ENCODE results near the gene GLT1D1.

GLT1D1 gene

DNA sequence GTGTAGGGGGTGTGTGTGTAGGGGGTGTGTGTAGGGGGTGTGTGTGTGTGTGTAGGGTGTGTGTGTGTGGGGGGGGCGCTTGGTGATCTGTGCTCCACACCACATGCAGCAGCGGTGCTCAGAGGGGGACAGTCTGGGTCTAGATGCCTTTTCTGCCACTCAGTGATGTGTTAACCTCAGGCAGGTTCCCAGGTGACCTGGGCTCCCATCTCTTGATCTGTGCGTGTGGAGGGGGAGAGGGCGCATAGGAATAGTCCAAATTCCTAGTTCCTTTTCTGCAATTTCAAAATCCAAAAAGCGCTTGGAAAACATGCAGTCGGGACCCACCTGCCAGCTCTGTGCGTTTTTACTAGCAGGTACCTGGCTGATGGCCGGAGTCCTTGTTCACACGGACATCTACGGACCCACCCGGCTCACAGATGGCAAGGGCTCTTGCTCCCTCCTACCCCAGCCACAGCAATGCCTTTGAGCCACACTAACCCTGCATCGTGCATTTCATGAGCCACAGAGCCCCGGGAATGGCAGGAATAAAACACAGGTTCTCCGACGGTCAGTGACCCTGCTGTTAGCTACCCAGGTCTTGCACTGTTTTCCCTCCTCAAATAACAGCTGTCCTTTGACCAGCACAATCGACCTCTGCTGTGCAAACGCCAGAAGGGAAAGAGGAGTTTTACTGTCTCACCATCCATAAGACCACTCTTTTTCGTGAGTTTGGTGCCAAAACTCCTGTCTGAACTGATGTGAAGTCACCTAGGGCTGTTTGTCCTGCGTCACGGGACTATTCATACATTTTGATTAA lies 120.8 kb downstream of the GLT1D1 start:
- no peaks in the 10 kb centered on the region for H3K36me3 ChIP-seq (ENCODE audit: control insufficient read depth, insufficient read depth, low read length)
- TF ChIP-seq, protein P1, sequence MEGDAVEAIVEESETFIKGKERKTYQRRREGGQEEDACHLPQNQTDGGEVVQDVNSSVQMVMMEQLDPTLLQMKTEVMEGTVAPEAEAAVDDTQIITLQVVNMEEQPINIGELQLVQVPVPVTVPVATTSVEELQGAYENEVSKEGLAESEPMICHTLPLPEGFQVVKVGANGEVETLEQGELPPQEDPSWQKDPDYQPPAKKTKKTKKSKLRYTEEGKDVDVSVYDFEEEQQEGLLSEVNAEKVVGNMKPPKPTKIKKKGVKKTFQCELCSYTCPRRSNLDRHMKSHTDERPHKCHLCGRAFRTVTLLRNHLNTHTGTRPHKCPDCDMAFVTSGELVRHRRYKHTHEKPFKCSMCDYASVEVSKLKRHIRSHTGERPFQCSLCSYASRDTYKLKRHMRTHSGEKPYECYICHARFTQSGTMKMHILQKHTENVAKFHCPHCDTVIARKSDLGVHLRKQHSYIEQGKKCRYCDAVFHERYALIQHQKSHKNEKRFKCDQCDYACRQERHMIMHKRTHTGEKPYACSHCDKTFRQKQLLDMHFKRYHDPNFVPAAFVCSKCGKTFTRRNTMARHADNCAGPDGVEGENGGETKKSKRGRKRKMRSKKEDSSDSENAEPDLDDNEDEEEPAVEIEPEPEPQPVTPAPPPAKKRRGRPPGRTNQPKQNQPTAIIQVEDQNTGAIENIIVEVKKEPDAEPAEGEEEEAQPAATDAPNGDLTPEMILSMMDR (IDR thresholded peaks at IDR 0.05; ENCODE audit: insufficient read depth, low read length, poor library complexity, severe bottlenecking) = no peak
- H3K4me3 ChIP-seq (replicated peaks; ENCODE audit: low read depth, low read length) = no peak overlapping the region
- H3K27me3 ChIP-seq (replicated peaks; ENCODE audit: control insufficient read depth, insufficient read depth, low read length) = no peaks in the 10 kb centered on the region
- DNase-seq (ENCODE audit: extremely low read depth, insufficient read length) = no peak

- DNase-seq (ENCODE audit: extremely low read depth, insufficient read length) = no peak
- TF ChIP-seq, protein P1 (IDR thresholded peaks at IDR 0.05; ENCODE audit: insufficient read depth, low read length, poor library complexity, severe bottlenecking) = no peak
- Histone ChIP-seq H3K27me3 (replicated peaks; ENCODE audit: control insufficient read depth, insufficient read depth, low read length) (no peaks in the 10 kb centered on the region), H3K36me3 (ENCODE audit: control insufficient read depth, insufficient read depth, low read length) (no peaks in the 10 kb centered on the region), H3K4me3 (replicated peaks; ENCODE audit: low read depth, low read length) (no peak overlapping the region)
Observed at GRCh38 chr12:128974881-128975280, 121.6 kb downstream of the GLT1D1 start.

DNA sequence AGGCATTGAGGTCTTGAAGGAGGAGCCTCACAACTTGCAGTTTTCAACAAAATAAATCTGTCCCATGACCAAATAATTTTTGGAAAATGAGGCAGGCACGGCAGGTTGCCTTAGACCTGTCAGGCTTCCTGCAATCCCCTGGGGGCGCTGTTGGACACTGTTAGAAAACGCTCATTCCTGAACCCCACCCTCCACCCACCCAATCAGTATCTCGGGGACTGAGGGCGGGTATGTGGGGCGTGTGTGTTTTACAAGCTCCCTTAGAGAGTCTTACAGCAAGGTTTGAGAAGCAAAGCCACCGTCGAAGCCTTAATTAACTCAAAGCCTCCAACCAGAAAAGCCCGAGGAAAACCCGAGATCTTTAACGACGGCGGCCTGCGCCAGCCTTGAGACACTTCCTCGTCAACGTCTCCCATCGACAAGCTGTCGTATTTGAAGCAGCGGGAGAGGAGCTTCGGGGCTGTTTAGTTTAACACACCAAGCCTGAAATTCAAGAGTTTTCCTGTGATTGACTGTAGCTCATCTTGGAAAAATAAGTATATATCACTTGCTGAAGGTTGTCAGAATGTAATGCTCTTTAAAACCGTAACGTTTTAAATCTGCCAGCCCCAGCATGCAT lies 123.0 kb downstream of the GLT1D1 start:
- Histone ChIP-seq H3K4me3 (replicated peaks; ENCODE audit: low read depth, low read length) (no peak overlapping the region), H3K36me3 (ENCODE audit: control insufficient read depth, insufficient read depth, low read length) (no peaks in the 10 kb centered on the region), H3K27me3 (replicated peaks; ENCODE audit: control insufficient read depth, insufficient read depth, low read length) (no peaks in the 10 kb centered on the region)
- TF ChIP-seq, protein P1 (IDR thresholded peaks at IDR 0.05; ENCODE audit: insufficient read depth, low read length, poor library complexity, severe bottlenecking) = peak; percentile 43
- no peak for DNase-seq (ENCODE audit: extremely low read depth, insufficient read length)

DNA sequence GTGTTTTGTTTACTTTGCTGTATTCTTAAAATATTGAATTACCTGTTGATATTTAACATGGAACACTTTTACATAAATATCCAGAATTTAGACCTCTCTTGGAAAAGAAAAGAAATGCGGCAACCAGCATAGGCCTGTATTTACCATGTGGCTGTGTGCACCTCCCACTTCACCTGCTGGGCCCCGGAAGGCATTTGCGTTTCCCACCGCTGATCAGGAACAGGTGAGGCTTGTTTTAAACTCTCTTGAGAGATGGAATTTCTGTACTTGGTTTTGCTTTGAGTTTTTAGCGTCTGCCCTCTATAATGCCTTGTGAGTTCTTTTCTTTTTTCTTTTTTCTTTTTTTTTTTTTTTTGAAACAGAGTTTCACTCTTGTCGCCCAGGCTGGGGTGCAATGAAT lies 124.2 kb downstream of the GLT1D1 start:
- TF ChIP-seq, protein P1 (IDR thresholded peaks at IDR 0.05; ENCODE audit: insufficient read depth, low read length, poor library complexity, severe bottlenecking) = no peak

GRCh38 chr12:128978067-128978466 lies 124.8 kb downstream of the GLT1D1 start:
- no peaks in the 10 kb centered on the region for H3K36me3 ChIP-seq (ENCODE audit: control insufficient read depth, insufficient read depth, low read length)
- no peaks in the 10 kb centered on the region for H3K27me3 ChIP-seq (replicated peaks; ENCODE audit: control insufficient read depth, insufficient read depth, low read length)
- no peak for DNase-seq (ENCODE audit: extremely low read depth, insufficient read length)
- H3K4me3 ChIP-seq (replicated peaks; ENCODE audit: low read depth, low read length) = no peak overlapping the region
- TF ChIP-seq, protein P1 (IDR thresholded peaks at IDR 0.05; ENCODE audit: insufficient read depth, low read length, poor library complexity, severe bottlenecking) = no peak

More for the DNA sequence above, 124.2 kb downstream of the GLT1D1 start:
- DNase-seq (ENCODE audit: extremely low read depth, insufficient read length) = no peak
- no peaks in the 10 kb centered on the region for H3K36me3 ChIP-seq (ENCODE audit: control insufficient read depth, insufficient read depth, low read length)
- H3K27me3 ChIP-seq (replicated peaks; ENCODE audit: control insufficient read depth, insufficient read depth, low read length) = no peaks in the 10 kb centered on the region
- no peak overlapping the region for H3K4me3 ChIP-seq (replicated peaks; ENCODE audit: low read depth, low read length)
